Stimulated activated CD4-positive, alpha-beta T cell treated with anti-CD3 and anti-CD28 coated beads, Interleukin-4, amount 100 ng/mL, for 1 hour (primary cell): ENCODE data around the gene CDKAL1.
"Not testable (repeated sequence)": the region's sequence is repeated elsewhere in the genome, so short reads cannot be mapped to it uniquely, and the experiment has no call there.

Experiments
- DNase-seq: peaks from one replicate; pipeline ENCODE4 v3.0.0-alpha.2; 2020

The CDKAL1 gene

GRCh38 chr6:20554817-20555216 is 20.6 kb downstream of the CDKAL1 start:
- DNase-seq = no peak

GRCh38 chr6:20559924-20560551 is 25.8 kb downstream of the CDKAL1 start:
- DNase-seq = no peak

GRCh38 chr6:20563377-20563776 is 29.1 kb downstream of the CDKAL1 start:
- no peak for DNase-seq

- DNase-seq = no peak
These were observed 30.0 kb downstream of the CDKAL1 start for GRCh38 chr6:20564269-20564668.

GRCh38 chr6:20564777-20565176 is 30.5 kb downstream of the CDKAL1 start:
- no peak for DNase-seq

- DNase-seq = no peak
These were observed 31.1 kb downstream of the CDKAL1 start for GRCh38 chr6:20565342-20565741.

GRCh38 chr6:20566109-20566508 is 31.9 kb downstream of the CDKAL1 start:
- DNase-seq = no peak

GRCh38 chr6:20569000-20569610 is 34.8 kb downstream of the CDKAL1 start:
- DNase-seq = no peak

- DNase-seq = no peak
These were observed 37.0 kb downstream of the CDKAL1 start for GRCh38 chr6:20571261-20571660.

GRCh38 chr6:20572288-20572687 is 38.0 kb downstream of the CDKAL1 start:
- DNase-seq = no peak

GRCh38 chr6:20572940-20573339 is 38.7 kb downstream of the CDKAL1 start:
- no peak for DNase-seq

- no peak for DNase-seq
These were observed 40.1 kb downstream of the CDKAL1 start for GRCh38 chr6:20574355-20574754.

- DNase-seq = no peak
These were observed 40.9 kb downstream of the CDKAL1 start for GRCh38 chr6:20575125-20575524.

GRCh38 chr6:20575704-20576451 is 41.6 kb downstream of the CDKAL1 start:
- DNase-seq = no peak

GRCh38 chr6:20577173-20577688 is 43.0 kb downstream of the CDKAL1 start:
- DNase-seq = no peak

GRCh38 chr6:20581070-20581469 is 46.8 kb downstream of the CDKAL1 start:
- DNase-seq = no peak

GRCh38 chr6:20582586-20583443 is 48.6 kb downstream of the CDKAL1 start:
- no peak for DNase-seq

- no peak for DNase-seq
These were observed 49.2 kb downstream of the CDKAL1 start for GRCh38 chr6:20583444-20583800.

- DNase-seq = no peak
These were observed 50.0 kb downstream of the CDKAL1 start for GRCh38 chr6:20584100-20584731.

- no peak for DNase-seq
These were observed 55.0 kb downstream of the CDKAL1 start for GRCh38 chr6:20589266-20589665.

- DNase-seq = not testable (repeated sequence)
These were observed 56.2 kb downstream of the CDKAL1 start for GRCh38 chr6:20590476-20590875.

GRCh38 chr6:20594299-20594853 is 60.1 kb downstream of the CDKAL1 start:
- DNase-seq = not testable (repeated sequence)
